ENCODE data around the gene UVRAG.

The UVRAG gene

GRCh38 chr11:76174330-76174729 is 359.3 kb downstream of the UVRAG start:
- no peak for TF ChIP-seq CTCF (IDR thresholded peaks at IDR 0.05; ENCODE audit: control insufficient read depth, extremely low read depth, insufficient read depth)
- H3K4me3 ChIP-seq (ENCODE audit: low read depth, low read length) = no peak overlapping the region
- DNase-seq (ENCODE audit: low read depth) = no peak

GRCh38 chr11:76175783-76176182 is 360.8 kb downstream of the UVRAG start:
- DNase-seq (ENCODE audit: low read depth) = no peak
- H3K4me3 ChIP-seq (ENCODE audit: low read depth, low read length) = no peak overlapping the region
- TF ChIP-seq CTCF (IDR thresholded peaks at IDR 0.05; ENCODE audit: control insufficient read depth, extremely low read depth, insufficient read depth) = no peak

GRCh38 chr11:76176463-76176862 is 361.5 kb downstream of the UVRAG start:
- DNase-seq (ENCODE audit: low read depth) = no peak
- H3K4me3 ChIP-seq (ENCODE audit: low read depth, low read length) = no peak overlapping the region
- TF ChIP-seq CTCF (IDR thresholded peaks at IDR 0.05; ENCODE audit: control insufficient read depth, extremely low read depth, insufficient read depth) = no peak

- no peak for TF ChIP-seq CTCF (IDR thresholded peaks at IDR 0.05; ENCODE audit: control insufficient read depth, extremely low read depth, insufficient read depth)
- no peak for DNase-seq (ENCODE audit: low read depth)
- no peak overlapping the region for H3K4me3 ChIP-seq (ENCODE audit: low read depth, low read length)
Measured at GRCh38 chr11:76177250-76177686, 362.3 kb downstream of the UVRAG start.

GRCh38 chr11:76179147-76179546 is 364.1 kb downstream of the UVRAG start:
- no peak for DNase-seq (ENCODE audit: low read depth)
- TF ChIP-seq CTCF (IDR thresholded peaks at IDR 0.05; ENCODE audit: control insufficient read depth, extremely low read depth, insufficient read depth) = no peak
- no peak overlapping the region for H3K4me3 ChIP-seq (ENCODE audit: low read depth, low read length)

- no peak for TF ChIP-seq CTCF (IDR thresholded peaks at IDR 0.05; ENCODE audit: control insufficient read depth, extremely low read depth, insufficient read depth)
- DNase-seq (ENCODE audit: low read depth) = no peak
- no peak overlapping the region for H3K4me3 ChIP-seq (ENCODE audit: low read depth, low read length)
Measured at GRCh38 chr11:76181371-76181770, 366.4 kb downstream of the UVRAG start.

- H3K4me3 ChIP-seq (ENCODE audit: low read depth, low read length) = no peak overlapping the region
- no peak for DNase-seq (ENCODE audit: low read depth)
- no peak for TF ChIP-seq CTCF (IDR thresholded peaks at IDR 0.05; ENCODE audit: control insufficient read depth, extremely low read depth, insufficient read depth)
Measured at GRCh38 chr11:76184551-76184993, 369.6 kb downstream of the UVRAG start.

Measured in LNCaP clone FGC (cell line).